ENCODE measurements around the gene OR2C3. TPM values are rescaled to one million over a fixed set of nuclear protein-coding genes. Genes with fewer than 3 reads are reported as not detected.
A peak's percentile ranks its signal among the peaks of the same experiment; 100 is the strongest.

Gene OR2C3
- polyA plus RNA-seq, 1 of the 3 experiments (the other 2 are of a cell fraction), result not detected

DNA sequence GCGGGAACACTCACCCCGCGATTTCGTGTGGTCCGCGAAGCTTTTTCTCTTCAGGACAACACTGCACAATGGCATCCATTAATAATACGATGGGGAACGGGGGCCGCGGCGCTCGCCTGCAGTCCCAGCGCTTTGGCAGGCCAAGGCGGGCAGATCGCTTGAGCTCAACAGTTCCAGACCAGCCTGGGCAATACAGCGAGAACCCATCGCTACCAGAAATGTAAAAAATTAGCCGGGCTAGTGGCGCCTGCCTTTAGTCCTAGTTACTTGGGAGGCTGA, 17.7 kb downstream of the OR2C3 start:
- Histone ChIP-seq H3K27ac (ENCODE audit: low read depth in 2 of 2, low read length in 1 of 2) (no peak overlapping the region), H3K4me3 (ENCODE audit: low read depth in 2 of 2, low read length in 1 of 2) (no peak overlapping the region), H3F3A (replicated peaks; ENCODE audit: insufficient read depth) (no peaks in the 10 kb centered on the region), H3K79me2 (ENCODE audit: insufficient read depth) (no peaks in the 10 kb centered on the region), H3K4me1 (ENCODE audit: control insufficient read depth in 1 of 2, insufficient read depth in 2 of 2, low read depth in 1 of 2, low read length in 1 of 2) (no peaks in the 10 kb centered on the region), H3K27me3 (ENCODE audit: insufficient read depth) (no peaks in the 10 kb centered on the region; the same call in 1 of the 2 replicates), H4K20me1 (ENCODE audit: insufficient read depth) (no peaks in the 10 kb centered on the region), H3K36me3 (replicated peaks in 1 of 2; ENCODE audit: control insufficient read depth in 1 of 2, insufficient read depth in 2 of 2, low read length in 1 of 2) (no peaks in the 10 kb centered on the region), H3K9ac (no peak overlapping the region), H3K4me2 (no peak overlapping the region), H2AFZ (ENCODE audit: low read depth) (no peak overlapping the region), H3K9me3 (no peaks in the 10 kb centered on the region), H3K9me2 (no peaks in the 10 kb centered on the region)
- ChIA-PET CTCF (no interaction called here), POLR2A (no interaction called here)
- DNase-seq, result no peak
- no peak for TF ChIP-seq MEF2A (IDR thresholded peaks at IDR 0.05; ENCODE audit: borderline replicate concordance, low read depth)
- TF ChIP-seq ELF1 (IDR thresholded peaks at IDR 0.05), result no peak
- 29% methylated on average over 4 of the region's 19 CpGs for WGBS (ENCODE audit: low lambda C conversion rate)

DNA sequence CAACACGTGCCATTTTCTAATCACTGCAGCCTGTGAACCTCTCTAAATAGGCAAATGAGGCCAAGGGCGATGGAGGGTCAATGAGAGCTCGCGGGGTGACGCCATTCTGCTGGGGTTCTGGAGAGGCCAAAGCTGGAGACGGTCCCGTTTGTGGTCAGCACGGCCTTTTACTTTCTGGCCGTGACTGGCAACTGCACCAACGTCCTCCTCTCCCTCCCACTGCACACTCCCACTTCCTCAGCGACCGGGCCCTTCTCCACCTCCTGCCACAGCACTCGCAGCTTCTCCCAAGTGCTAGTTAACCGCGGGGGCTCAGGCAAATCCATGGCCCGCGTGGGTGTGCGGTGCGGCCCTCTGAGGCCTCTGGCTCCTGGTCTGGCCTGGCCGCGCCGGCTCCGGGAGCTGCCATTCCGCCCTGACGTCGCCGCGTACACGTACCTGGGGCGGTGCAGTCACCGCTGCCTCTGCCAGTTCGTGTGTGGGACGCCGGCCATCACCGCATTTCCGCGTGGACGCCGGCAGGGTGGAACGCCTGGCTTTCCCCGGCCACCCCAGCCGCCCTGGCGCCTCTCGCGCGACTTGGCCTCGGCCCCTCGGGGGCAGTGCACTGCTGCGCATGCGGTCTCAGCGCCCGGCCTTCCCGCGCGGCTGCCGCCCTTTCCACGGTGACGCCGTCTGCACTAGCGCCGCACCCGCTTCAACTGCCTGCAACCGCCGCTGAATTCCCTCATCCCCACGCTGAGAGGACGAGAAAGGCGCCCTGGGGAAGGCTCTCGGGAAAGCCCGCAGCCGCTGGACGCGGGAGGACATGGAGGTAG, 18.2 kb downstream of the OR2C3 start:
- Histone ChIP-seq H3K4me3 (ENCODE audit: low read depth in 2 of 2, low read length in 1 of 2) (no peak overlapping the region), H3K27ac (ENCODE audit: low read depth in 2 of 2, low read length in 1 of 2) (no peak overlapping the region), H4K20me1 (ENCODE audit: insufficient read depth) (no peaks in the 10 kb centered on the region), H3F3A (replicated peaks; ENCODE audit: insufficient read depth) (no peaks in the 10 kb centered on the region), H3K36me3 (replicated peaks in 1 of 2; ENCODE audit: control insufficient read depth in 1 of 2, insufficient read depth in 2 of 2, low read length in 1 of 2) (no peaks in the 10 kb centered on the region), H3K9me3 (no peaks in the 10 kb centered on the region), H3K27me3 (ENCODE audit: insufficient read depth) (no peaks in the 10 kb centered on the region; the same call in 1 of the 2 replicates), H3K9me2 (no peaks in the 10 kb centered on the region), H3K9ac (no peak overlapping the region), H3K79me2 (ENCODE audit: insufficient read depth) (no peaks in the 10 kb centered on the region), H2AFZ (ENCODE audit: low read depth) (no peak overlapping the region), H3K4me1 (ENCODE audit: control insufficient read depth in 1 of 2, insufficient read depth in 2 of 2, low read depth in 1 of 2, low read length in 1 of 2) (no peaks in the 10 kb centered on the region), H3K4me2 (no peak overlapping the region)
- POLR2A ChIA-PET, result no interaction called here
- WGBS (ENCODE audit: low lambda C conversion rate), result 42% methylated on average over 29 of the region's 72 CpGs
- CTCF ChIA-PET, result no interaction called here
- TF ChIP-seq TCF12 (IDR thresholded peaks at IDR 0.05), result no peak
- TF ChIP-seq, protein P1, sequence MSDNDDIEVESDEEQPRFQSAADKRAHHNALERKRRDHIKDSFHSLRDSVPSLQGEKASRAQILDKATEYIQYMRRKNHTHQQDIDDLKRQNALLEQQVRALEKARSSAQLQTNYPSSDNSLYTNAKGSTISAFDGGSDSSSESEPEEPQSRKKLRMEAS (IDR thresholded peaks at IDR 0.05; ENCODE audit: low read depth), result no peak
- TF ChIP-seq RAD21 (IDR thresholded peaks at IDR 0.05; ENCODE audit: low read length), result no peak
- TF ChIP-seq RXRA (IDR thresholded peaks at IDR 0.05; ENCODE audit: borderline replicate concordance, low read depth), result no peak
- DNase-seq, result peak; percentile 27

DNA sequence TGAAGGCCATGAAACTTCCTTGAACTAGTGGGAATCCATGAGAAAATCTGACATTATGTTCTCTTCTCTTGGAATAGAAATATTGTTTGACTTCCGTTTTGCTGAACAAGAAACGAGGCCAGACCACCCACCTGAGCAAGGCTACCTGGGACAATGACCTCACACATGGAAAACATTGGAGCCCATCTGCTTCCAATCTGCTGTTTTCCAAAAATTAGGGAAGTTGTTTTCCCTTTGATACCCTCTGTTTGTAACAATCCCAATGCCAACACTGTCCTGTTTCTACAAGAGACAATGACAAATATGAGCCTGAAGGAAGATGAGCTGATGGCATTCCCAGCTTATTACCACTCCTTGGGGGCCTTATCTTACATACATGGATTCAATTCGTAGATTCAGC, 29.4 kb downstream of the OR2C3 start:
- H3K27ac ChIP-seq (ENCODE audit: low read depth in 2 of 2, low read length in 1 of 2), result no peak overlapping the region
- WGBS (ENCODE audit: low lambda C conversion rate), result 0% methylated on average over 3 of the region's 3 CpGs
- no peak overlapping the region for H3K9ac ChIP-seq
- no peaks in the 10 kb centered on the region for H3F3A ChIP-seq (replicated peaks; ENCODE audit: insufficient read depth)
- no peaks in the 10 kb centered on the region for H3K9me3 ChIP-seq
- H3K4me1 ChIP-seq (ENCODE audit: control insufficient read depth in 1 of 2, insufficient read depth in 2 of 2, low read depth in 1 of 2, low read length in 1 of 2), result no peaks in the 10 kb centered on the region
- POLR2A ChIA-PET, result no interaction called here
- no peaks in the 10 kb centered on the region for H4K20me1 ChIP-seq (ENCODE audit: insufficient read depth)
- CTCF ChIA-PET, result no interaction called here
- no peak for DNase-seq
- H2AFZ ChIP-seq (ENCODE audit: low read depth), result no peak overlapping the region
- H3K79me2 ChIP-seq (ENCODE audit: insufficient read depth), result no peaks in the 10 kb centered on the region
- TF ChIP-seq JUND (IDR thresholded peaks at IDR 0.05) (no peak), RCOR1 (IDR thresholded peaks at IDR 0.05; ENCODE audit: low read length) (no peak), FOXJ3 (CRISPR knock-in tag; IDR thresholded peaks at IDR 0.05) (no peak), NFIC (IDR thresholded peaks at IDR 0.05; ENCODE audit: borderline replicate concordance) (no peak), NRF1 (IDR thresholded peaks at IDR 0.05; ENCODE audit: low read depth, low read length) (no peak), GATA2 (CRISPR knock-in tag; IDR thresholded peaks at IDR 0.05) (no peak), ELF1 (IDR thresholded peaks at IDR 0.05) (no peak), SIN3A (IDR thresholded peaks at IDR 0.05; ENCODE audit: borderline replicate concordance, low read depth, low read length) (no peak), TEAD4 (IDR thresholded peaks at IDR 0.05; ENCODE audit: borderline replicate concordance, insufficient read depth) (no peak), RXRA (IDR thresholded peaks at IDR 0.05; ENCODE audit: borderline replicate concordance, low read depth) (no peak), MXI1 (IDR thresholded peaks at IDR 0.05; ENCODE audit: low read depth, low read length) (no peak), FOXM1 (IDR thresholded peaks at IDR 0.05; ENCODE audit: low read depth) (no peak)
- TF ChIP-seq, protein P2, sequence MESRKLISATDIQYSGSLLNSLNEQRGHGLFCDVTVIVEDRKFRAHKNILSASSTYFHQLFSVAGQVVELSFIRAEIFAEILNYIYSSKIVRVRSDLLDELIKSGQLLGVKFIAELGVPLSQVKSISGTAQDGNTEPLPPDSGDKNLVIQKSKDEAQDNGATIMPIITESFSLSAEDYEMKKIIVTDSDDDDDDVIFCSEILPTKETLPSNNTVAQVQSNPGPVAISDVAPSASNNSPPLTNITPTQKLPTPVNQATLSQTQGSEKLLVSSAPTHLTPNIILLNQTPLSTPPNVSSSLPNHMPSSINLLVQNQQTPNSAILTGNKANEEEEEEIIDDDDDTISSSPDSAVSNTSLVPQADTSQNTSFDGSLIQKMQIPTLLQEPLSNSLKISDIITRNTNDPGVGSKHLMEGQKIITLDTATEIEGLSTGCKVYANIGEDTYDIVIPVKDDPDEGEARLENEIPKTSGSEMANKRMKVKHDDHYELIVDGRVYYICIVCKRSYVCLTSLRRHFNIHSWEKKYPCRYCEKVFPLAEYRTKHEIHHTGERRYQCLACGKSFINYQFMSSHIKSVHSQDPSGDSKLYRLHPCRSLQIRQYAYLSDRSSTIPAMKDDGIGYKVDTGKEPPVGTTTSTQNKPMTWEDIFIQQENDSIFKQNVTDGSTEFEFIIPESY (IDR thresholded peaks at IDR 0.05; ENCODE audit: borderline replicate concordance, low read depth), result no peak
- TF ChIP-seq, protein P3, sequence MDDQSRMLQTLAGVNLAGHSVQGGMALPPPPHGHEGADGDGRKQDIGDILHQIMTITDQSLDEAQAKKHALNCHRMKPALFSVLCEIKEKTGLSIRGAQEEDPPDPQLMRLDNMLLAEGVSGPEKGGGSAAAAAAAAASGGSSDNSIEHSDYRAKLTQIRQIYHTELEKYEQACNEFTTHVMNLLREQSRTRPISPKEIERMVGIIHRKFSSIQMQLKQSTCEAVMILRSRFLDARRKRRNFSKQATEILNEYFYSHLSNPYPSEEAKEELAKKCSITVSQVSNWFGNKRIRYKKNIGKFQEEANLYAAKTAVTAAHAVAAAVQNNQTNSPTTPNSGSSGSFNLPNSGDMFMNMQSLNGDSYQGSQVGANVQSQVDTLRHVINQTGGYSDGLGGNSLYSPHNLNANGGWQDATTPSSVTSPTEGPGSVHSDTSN (IDR thresholded peaks at IDR 0.05), result no peak
- H3K9me2 ChIP-seq, result no peaks in the 10 kb centered on the region
- no peaks in the 10 kb centered on the region for H3K36me3 ChIP-seq (replicated peaks in 1 of 2; ENCODE audit: control insufficient read depth in 1 of 2, insufficient read depth in 2 of 2, low read length in 1 of 2)
- H3K4me2 ChIP-seq, result no peak overlapping the region
- no peak overlapping the region for H3K4me3 ChIP-seq (ENCODE audit: low read depth in 2 of 2, low read length in 1 of 2)
- peaks cover 14% of the 10 kb centered on the region; the same call in 1 of the 2 replicates for H3K27me3 ChIP-seq (ENCODE audit: insufficient read depth)

Measured in SK-N-SH (cell line).